IPS-18c (cell line): ENCODE measurements around the gene ANO6.

Experiments
- H3K4me3 ChIP-seq: 2 replicates; pipeline ENCODE4 v1.7.0; 2013; ENCODE audit warnings: low read depth, mild to moderate bottlenecking, low read length, moderate library complexity; ENCODE audit not compliant: insufficient read depth
- H3K9me3 ChIP-seq: one replicate; pipeline ENCODE4 v1.6.1; 2013; ENCODE audit warnings: mild to moderate bottlenecking, low read length, moderate library complexity; ENCODE audit not compliant: control insufficient read depth, insufficient read depth

Gene ANO6

GRCh38 chr12:45289245-45290215 lies 73.6 kb downstream of the ANO6 start:
- H3K4me3 ChIP-seq = no peak overlapping the region
- no peaks in the 10 kb centered on the region for H3K9me3 ChIP-seq

GRCh38 chr12:45290216-45290605 lies 74.3 kb downstream of the ANO6 start:
- Histone ChIP-seq H3K4me3 (no peak overlapping the region), H3K9me3 (no peaks in the 10 kb centered on the region)

GRCh38 chr12:45291518-45291917 lies 75.6 kb downstream of the ANO6 start:
- no peaks in the 10 kb centered on the region for H3K9me3 ChIP-seq
- H3K4me3 ChIP-seq = no peak overlapping the region

GRCh38 chr12:45292486-45293195 lies 76.7 kb downstream of the ANO6 start:
- Histone ChIP-seq H3K9me3 (no peaks in the 10 kb centered on the region), H3K4me3 (no peak overlapping the region)

GRCh38 chr12:45294906-45295305 lies 79.0 kb downstream of the ANO6 start:
- no peaks in the 10 kb centered on the region for H3K9me3 ChIP-seq
- H3K4me3 ChIP-seq = no peak overlapping the region

GRCh38 chr12:45296046-45296586 lies 80.2 kb downstream of the ANO6 start:
- Histone ChIP-seq H3K9me3 (no peaks in the 10 kb centered on the region), H3K4me3 (no peak overlapping the region)

- H3K4me3 ChIP-seq = no peak overlapping the region
Measured at GRCh38 chr12:45298047-45298446, 82.2 kb downstream of the ANO6 start.

GRCh38 chr12:45298721-45299692 lies 83.1 kb downstream of the ANO6 start:
- Histone ChIP-seq H3K9me3 (no peaks in the 10 kb centered on the region), H3K4me3 (no peak overlapping the region)

More at GRCh38 chr12:45298047-45298446, 82.2 kb downstream of the ANO6 start:
- no peaks in the 10 kb centered on the region for H3K9me3 ChIP-seq

GRCh38 chr12:45302621-45303369 lies 86.9 kb downstream of the ANO6 start:
- Histone ChIP-seq H3K4me3 (no peak overlapping the region), H3K9me3 (no peaks in the 10 kb centered on the region)

- no peak overlapping the region for H3K4me3 ChIP-seq
- H3K9me3 ChIP-seq = no peaks in the 10 kb centered on the region
Measured at GRCh38 chr12:45303945-45304344, 88.0 kb downstream of the ANO6 start.

- no peaks in the 10 kb centered on the region for H3K9me3 ChIP-seq
- H3K4me3 ChIP-seq = no peak overlapping the region
Measured at GRCh38 chr12:45304514-45305178, 88.8 kb downstream of the ANO6 start.

- no peak overlapping the region for H3K4me3 ChIP-seq
Measured at GRCh38 chr12:45305907-45306306, 90.0 kb downstream of the ANO6 start.

GRCh38 chr12:45309836-45310626 lies 94.1 kb downstream of the ANO6 start:
- no peaks in the 10 kb centered on the region for H3K9me3 ChIP-seq
- no peak overlapping the region for H3K4me3 ChIP-seq

More at GRCh38 chr12:45305907-45306306, 90.0 kb downstream of the ANO6 start:
- no peaks in the 10 kb centered on the region for H3K9me3 ChIP-seq

- H3K4me3 ChIP-seq = no peak overlapping the region
- H3K9me3 ChIP-seq = no peaks in the 10 kb centered on the region
Measured at GRCh38 chr12:45310627-45310968, 94.7 kb downstream of the ANO6 start.

- H3K4me3 ChIP-seq = no peak overlapping the region
Measured at GRCh38 chr12:45312012-45312411, 96.1 kb downstream of the ANO6 start.

More at GRCh38 chr12:45312012-45312411, 96.1 kb downstream of the ANO6 start:
- no peaks in the 10 kb centered on the region for H3K9me3 ChIP-seq
